Heart left ventricle (tissue), 13 donors: Measurements from ENCODE around the gene XIRP1.

Source experiments
- CTCF ChIP-seq, 12 donors: fragments of 200-600 bp; sonication (generic) in 4 of 12; IDR thresholded peaks; one replicate each; pipeline versions ENCODE4 v1.5.0 to v1.8.0; 2018 to 2022; ENCODE audit warnings: antibody characterized with exemption in 12 of 12, mild to moderate bottlenecking in 5 of 12
- POLR2A ChIP-seq, 2 donors: fragments of 450-650 bp; IDR thresholded peaks; one replicate each; pipeline ENCODE4 v1.6.1; 2017; ENCODE audit warnings: antibody characterized with exemption in 2 of 2, mild to moderate bottlenecking in 2 of 2, moderate library complexity in 2 of 2
- donor health status: ischemic (EF 13 %, LVEDD 7.1; RV severe dilation, severe dysfunction).
- donor health status: DM: no; HTN: yes; CAD: no.
- donor health status: DM: no; HTN: no; CAD: no.
- donor health status: ischemic (EF 25% LVEDD 6.9; RV normal size, moderate dysfunction).
- donor health status: ischemic (EF 25% LVEDD 5.7; RV mildly dilated, moderate dysfunction).
- donor health status: ischemic (EF 35%, LVEDD 5.7; RV mildly dilated, moderate dysfunction).
- donor health status: nonischemic (EF 11% LVEDD 7.7; RV severe dilation, severe dysfunction).
- donor health status: DM: yes; HTN: yes; CAD: no.
- donor health status: PGD.
- donor health status: ischemic (EF 29% LVEDD 5.4; RV normal size, mild dysfunction).
- donor health status: nonischemic (EF 23%, LVEDD 6.1; RV moderate dilation, normal function).

GRCh38 chr3:39178553-39178952 is 13.8 kb downstream of the XIRP1 start:
- no peak for TF ChIP-seq POLR2A (IDR thresholded peaks at IDR 0.05)
- TF ChIP-seq CTCF (IDR thresholded peaks at IDR 0.05) = no peak
